Suprapubic skin (tissue), 4 donors: Measurements from ENCODE around the gene MPDZ.

Experiments used
- POLR2A ChIP-seq, 2 donors: fragments of 450-650 bp; IDR thresholded peaks; one replicate each; pipeline ENCODE4 v1.6.1; 2017; ENCODE audit warnings: antibody characterized with exemption in 2 of 2, mild to moderate bottlenecking in 2 of 2, moderate library complexity in 2 of 2
- POLR2AphosphoS5 ChIP-seq, 3 donors: sonication (generic); formaldehyde crosslinking; IDR thresholded peaks; one replicate each; pipeline ENCODE4 v1.6.1; 2017; ENCODE audit warnings: antibody characterized with exemption in 3 of 3
- TF ChIP-seq, protein P1 (sequence below), 2 donors: fragments of 200-600 bp in 1 of 2; fragments of 450-650 bp in 1 of 2; sonication (generic) in 1 of 2; IDR thresholded peaks; one replicate each; pipeline ENCODE4 v1.5.1; 2016 to 2019; ENCODE audit warnings: antibody characterized with exemption in 2 of 2, mild to moderate bottlenecking in 1 of 2, moderate library complexity in 1 of 2

- TF ChIP-seq POLR2AphosphoS5 (IDR thresholded peaks at IDR 0.05) (no peak), POLR2A (IDR thresholded peaks at IDR 0.05) (no peak)
- TF ChIP-seq, protein P1, sequence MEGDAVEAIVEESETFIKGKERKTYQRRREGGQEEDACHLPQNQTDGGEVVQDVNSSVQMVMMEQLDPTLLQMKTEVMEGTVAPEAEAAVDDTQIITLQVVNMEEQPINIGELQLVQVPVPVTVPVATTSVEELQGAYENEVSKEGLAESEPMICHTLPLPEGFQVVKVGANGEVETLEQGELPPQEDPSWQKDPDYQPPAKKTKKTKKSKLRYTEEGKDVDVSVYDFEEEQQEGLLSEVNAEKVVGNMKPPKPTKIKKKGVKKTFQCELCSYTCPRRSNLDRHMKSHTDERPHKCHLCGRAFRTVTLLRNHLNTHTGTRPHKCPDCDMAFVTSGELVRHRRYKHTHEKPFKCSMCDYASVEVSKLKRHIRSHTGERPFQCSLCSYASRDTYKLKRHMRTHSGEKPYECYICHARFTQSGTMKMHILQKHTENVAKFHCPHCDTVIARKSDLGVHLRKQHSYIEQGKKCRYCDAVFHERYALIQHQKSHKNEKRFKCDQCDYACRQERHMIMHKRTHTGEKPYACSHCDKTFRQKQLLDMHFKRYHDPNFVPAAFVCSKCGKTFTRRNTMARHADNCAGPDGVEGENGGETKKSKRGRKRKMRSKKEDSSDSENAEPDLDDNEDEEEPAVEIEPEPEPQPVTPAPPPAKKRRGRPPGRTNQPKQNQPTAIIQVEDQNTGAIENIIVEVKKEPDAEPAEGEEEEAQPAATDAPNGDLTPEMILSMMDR (IDR thresholded peaks at IDR 0.05): no peak
Measured at GRCh38 chr9:13083366-13083765, 196.1 kb downstream of the MPDZ start.
